K562 (cell line): ENCODE measurements around the gene ATXN10. TPM values are rescaled to one million over a fixed set of nuclear protein-coding genes. Genes with fewer than 3 reads are reported as not detected.

Source experiments
- ATAC-seq: fragments of 200-7000 bp; cut with Tn5 transposase; 3 replicates; pipeline ENCODE4 v1.9.1; 2020; ENCODE audit warnings: moderate library complexity
- BruUV-seq: library from RNA; stranded (reverse); fragments of 400-500 nt; replicated peaks from 2 replicates; lab custom pipeline; 2021; lab: Mats Ljungman, UMichigan
- CTCF ChIA-PET: fragments of 300-600 bp; formaldehyde crosslinking; extraction: SDS; loops from one replicate; lab custom pipeline; 2021; ENCODE audit warnings: low intra/inter-chr PET ratio; lab: Yijun Ruan, JAX
- POLR2A ChIA-PET: fragments of 300-600, 350-650 bp; sonication (Branson Sonifier 250); formaldehyde crosslinking; extraction: SDS; loops from one replicate; lab custom pipeline; 2021; ENCODE audit warnings: antibody characterized with exemption, inconsistent platforms; lab: Yijun Ruan, JAX
- DNase-seq, 4 experiments: peaks; one replicate each; pipeline versions ENCODE4 v3.0.0 to v3.0.0-alpha.2; 2011 to 2018; ENCODE audit warnings: low spot score in 3 of 4, mixed read lengths in 3 of 4; ENCODE audit errors: extremely low read depth in 1 of 4
- FAIRE-seq: peaks from 2 replicates; lab custom pipeline; 2011; peaks lifted over from hg19 to GRCh38; lab: Jason Lieb, UNC
- H2AFZ ChIP-seq: 2 replicates; pipeline ENCODE4 v1.6.0; 2011; ENCODE audit warnings: low read depth, low read length, control low read depth, inconsistent platforms
- H3K27ac ChIP-seq: fragments of 200-600 bp; 3 replicates; pipeline ENCODE4 v1.8.0; 2011; ENCODE audit warnings: low read depth, mild to moderate bottlenecking, control low read depth, inconsistent platforms, low read length, moderate library complexity, mixed read lengths; ENCODE audit errors: extremely low read depth
- H3K27me3 ChIP-seq, 2 experiments: fragments of 300-600 bp in 1 of 2; 2 replicates in 1 of 2; 3 replicates in 1 of 2; pipeline versions ENCODE4 v1.6.0 to v1.8.0; 2011; ENCODE audit warnings: inconsistent platforms in 2 of 2, low read length in 2 of 2, mild to moderate bottlenecking in 1 of 2, mixed read lengths in 1 of 2, moderate library complexity in 1 of 2; ENCODE audit not compliant: control insufficient read depth in 2 of 2, insufficient read depth in 2 of 2
- H3K36me3 ChIP-seq: fragments of 300-600 bp; 3 replicates; pipeline ENCODE4 v1.8.0; 2011; ENCODE audit warnings: mild to moderate bottlenecking, low read length, inconsistent platforms; ENCODE audit not compliant: control insufficient read depth, insufficient read depth
- H3K4me1 ChIP-seq, 2 experiments: fragments of 200-600 bp in 1 of 2; replicated peaks in 1 of 2; 2 replicates in 1 of 2; 3 replicates in 1 of 2; pipeline versions ENCODE4 v1.5.1 to v1.8.0; 2011; ENCODE audit warnings: inconsistent platforms in 2 of 2, low read length in 2 of 2, mild to moderate bottlenecking in 1 of 2, mixed read lengths in 1 of 2, moderate library complexity in 1 of 2; ENCODE audit not compliant: control insufficient read depth in 2 of 2, insufficient read depth in 2 of 2
- H3K4me2 ChIP-seq: 2 replicates; pipeline ENCODE4 v1.6.1; 2011; ENCODE audit warnings: low read length, control low read depth, inconsistent platforms, mixed read lengths; ENCODE audit not compliant: insufficient read depth
- H3K4me3 ChIP-seq: fragments of 200-600 bp; sonication (generic), shearing (Covaris generic); 2 replicates; pipeline ENCODE4 v1.5.1; 2016; ENCODE audit warnings: control low read depth, inconsistent platforms
- H3K79me2 ChIP-seq: fragments of 200-600 bp; 3 replicates; pipeline ENCODE4 v1.8.0; 2011; ENCODE audit warnings: low read length, inconsistent platforms; ENCODE audit not compliant: control insufficient read depth, insufficient read depth
- H3K9ac ChIP-seq, 2 experiments: 2 replicates each; pipeline versions ENCODE4 v1.6.0 to v1.6.1; 2011; ENCODE audit warnings: low read depth in 2 of 2, low read length in 2 of 2, control low read depth in 1 of 2, inconsistent platforms in 1 of 2, mild to moderate bottlenecking in 1 of 2, mixed read lengths in 1 of 2; ENCODE audit not compliant: insufficient read depth in 1 of 2
- H3K9me1 ChIP-seq: one replicate; pipeline ENCODE4 v1.6.0; 2011; ENCODE audit warnings: inconsistent platforms, mild to moderate bottlenecking, low read length, moderate library complexity; ENCODE audit not compliant: control insufficient read depth, insufficient read depth
- H3K9me3 ChIP-seq: replicated peaks from 2 replicates; pipeline ENCODE4 v1.5.1; 2011; ENCODE audit warnings: low read depth, low read length, inconsistent platforms; ENCODE audit not compliant: control insufficient read depth, insufficient read depth
- H4K20me1 ChIP-seq: replicated peaks from 2 replicates; pipeline ENCODE4 v1.6.1; 2011; ENCODE audit warnings: low read length, inconsistent platforms, mixed read lengths; ENCODE audit not compliant: control insufficient read depth, insufficient read depth
- GATAD2A ChIP-seq: fragments of 450-650 bp; IDR thresholded peaks from 2 replicates; pipeline ENCODE4 v1.6.1; 2017
- HEY1 ChIP-seq: fragments of 250-450 bp; sonication (Bioruptor Pico); IDR thresholded peaks from 2 replicates; pipeline ENCODE4 v1.5.0; 2020; ENCODE audit warnings: mild to moderate bottlenecking, moderate library complexity, borderline replicate concordance
- NFE2 ChIP-seq: IDR thresholded peaks from 2 replicates; pipeline ENCODE4 v1.6.1; 2014; ENCODE audit warnings: antibody characterized with exemption, low read depth
- NFRKB ChIP-seq: fragments of 450-650 bp; IDR thresholded peaks from 2 replicates; pipeline ENCODE4 v1.6.1; 2016; ENCODE audit warnings: low read depth
- SIX5 ChIP-seq, 2 experiments: IDR thresholded peaks; 2 replicates each; pipeline ENCODE4 v1.6.1; 2011; ENCODE audit warnings: low read length in 2 of 2, borderline replicate concordance in 1 of 2, low read depth in 1 of 2, mild to moderate bottlenecking in 1 of 2, moderate library complexity in 1 of 2; ENCODE audit not compliant: insufficient read depth in 1 of 2
- SP1 ChIP-seq: sonication (generic); formaldehyde crosslinking; IDR thresholded peaks from 2 replicates; pipeline ENCODE4 v1.8.1; 2022; ENCODE audit warnings: mild to moderate bottlenecking, missing genetic modification reagents
- STAG1 ChIP-seq: sonication (generic); formaldehyde crosslinking; IDR thresholded peaks from 2 replicates; pipeline ENCODE4 v1.5.0; 2020; ENCODE audit warnings: missing genetic modification reagents, borderline replicate concordance
- ZNF384 ChIP-seq: IDR thresholded peaks from 2 replicates; pipeline ENCODE4 v1.6.1; 2012; ENCODE audit warnings: low read depth, low read length, improper control_type of control experiment
- ZNF398 ChIP-seq: fragments of 250-450 bp; sonication (Bioruptor Pico); IDR thresholded peaks from 2 replicates; pipeline ENCODE4 v1.8.0; 2021; ENCODE audit warnings: moderate library complexity, mild to moderate bottlenecking, inconsistent platforms
- ZNF561 ChIP-seq: fragments of 450-650 bp; formaldehyde crosslinking; conservative IDR thresholded peaks from 2 replicates; pipeline ENCODE4 v1.4.0; 2020; ENCODE audit warnings: mild to moderate bottlenecking, moderate library complexity
- ZNF586 ChIP-seq: fragments of 450-650 bp; formaldehyde crosslinking; conservative IDR thresholded peaks from 2 replicates; pipeline ENCODE4 v1.4.0; 2020; ENCODE audit warnings: mild to moderate bottlenecking, moderate library complexity
- WGBS: fragments of 100-300 bp; shearing (Covaris generic); methylation state at CpG from one replicate; pipeline ENCODE4 v1.1.6; 2016; ENCODE audit warnings: low coverage, mixed read lengths; ENCODE audit not compliant: insufficient coverage; ENCODE audit errors: missing lambda C conversion rate; 5-methylcytosine and 5-hydroxymethylcytosine counted together
- in situ Hi-C: fragments of 300-500 bp; cut with MboI; formaldehyde crosslinking; loops from 4 replicates; pipeline ENCODE4 v1.15.0; 2018; ENCODE audit warnings: inconsistent platforms, mixed read lengths
- intact Hi-C: fragments of 100-400 bp; cut with micrococcal nuclease; formaldehyde crosslinking; loops from 2 replicates; pipeline ENCODE4 v1.14.2; 2022
- polyA plus RNA-seq, 8 experiments: library from polyadenylated mRNA; depleted of rRNA in 4 of 8; stranded (reverse) in 5 of 8; unstranded in 3 of 8; fragments of >200 nt; fragmentation: Nextera tagmentation in 2 of 8; fragmentation: Illumina TruSeq in 1 of 8; extraction: Ambion mirVana in 2 of 8; extraction: Trizol in 1 of 8; gene quantifications; 2 replicates each; pipeline versions ENCODE4 v1.2.1 to v1.2.3, GENCODE V29; 2011 to 2014; ENCODE audit warnings: inconsistent platforms in 1 of 8, missing spikeins in 1 of 8
- total RNA-seq, 7 experiments: library from RNA; depleted of rRNA in 6 of 7; stranded (reverse); fragments of >200 nt in 6 of 7; fragmentation: Illumina TruSeq in 2 of 7; extraction: Trizol in 2 of 7; gene quantifications; 2 replicates each; pipeline versions ENCODE4 v1.2.1 to v1.2.3, GENCODE V29; 2011 to 2021; ENCODE audit warnings: low replicate concordance in 1 of 7

ATXN10 gene
- total and polyA plus RNA-seq, 9 of the 15 experiments (the other 6 are each of a cell fraction or from before 2014, with no cell fraction given), result 11.5 to 190 (median 33.6) TPM

GRCh38 chr22:45859231-45860161, 187.9 kb downstream of the ATXN10 start:
- in situ Hi-C loops, result no loop called here
- FAIRE-seq, result no peak
- POLR2A ChIA-PET, result no interaction called here

More at GRCh38 chr22:45859231-45860161, 187.9 kb downstream of the ATXN10 start:
- BruUV-seq, result no TSS peak
- no peak for ATAC-seq
- intact Hi-C loops, result loop anchor here (5.0 kb wide), 1 partner anchor 282 kb away; no protein-coding TSS in a partner anchor
- Histone ChIP-seq H3K9me3 (no peaks in the 10 kb centered on the region), H3K4me2 (no peak overlapping the region), H3K79me2 (no peaks in the 10 kb centered on the region), H3K4me3 (no peak overlapping the region), H3K27ac (no peak overlapping the region), H3K9me1 (no peaks in the 10 kb centered on the region), H2AFZ (no peak overlapping the region), H4K20me1 (peaks cover 4% of the 10 kb centered on the region; the same call in 1 of the 2 replicates), H3K36me3 (no peaks in the 10 kb centered on the region), H3K4me1 (no peaks in the 10 kb centered on the region), H3K9ac (no peak overlapping the region), H3K27me3 (peaks cover 0 to 5% of the 10 kb centered on the region in 2 experiments; a peak in 1 of 5 replicates)
- TF ChIP-seq HEY1 (CRISPR knock-in tag) (no peak), ZNF384 (no peak), STAG1 (CRISPR knock-in tag) (no peak), ZNF586 (CRISPR knock-in tag) (no peak), GATAD2A (no peak), SP1 (no peak), NFE2 (no peak), NFRKB (no peak), ZNF561 (CRISPR knock-in tag) (no peak), SIX5 (IDR thresholded peaks at IDR 0.05; ENCODE audit: borderline replicate concordance in 1 of 2, insufficient read depth in 1 of 2, low read depth in 1 of 2, low read length in 2 of 2) (no peak), ZNF398 (CRISPR knock-in tag) (no peak)
- CTCF ChIA-PET, result no interaction called here
- DNase-seq, result no peak
- 38% methylated on average over 22 of the region's 28 CpGs for WGBS
